GM21367 (cell line): Measurements from ENCODE around the gene ULK1.

Experiments used
- ATAC-seq: cut with Tn5 transposase; IDR thresholded peaks from one replicate; pipeline ENCODE4 v1.9.1; 2021; ENCODE audit not compliant: unreplicated experiment

The ULK1 gene

DNA sequence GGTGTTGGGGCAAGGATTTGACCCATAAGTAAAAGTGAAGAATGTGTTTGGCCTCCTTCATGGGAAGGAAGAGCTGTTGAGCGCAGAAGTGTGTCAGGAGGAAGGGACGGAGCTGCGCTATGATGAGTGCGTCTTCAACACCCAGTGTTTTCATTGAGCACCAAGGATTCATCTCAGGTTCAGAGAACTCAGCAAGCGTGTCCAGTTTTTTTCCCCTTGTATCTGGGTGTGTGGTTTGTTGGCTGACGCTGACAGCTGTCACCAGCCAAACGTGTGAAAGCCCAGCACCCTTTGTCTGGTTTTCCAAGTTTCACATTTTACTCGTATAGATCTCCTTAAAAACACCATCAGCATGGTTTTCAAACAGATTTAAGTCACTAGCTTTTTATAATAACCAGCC lies 67.6 kb downstream of the ULK1 start:
- ATAC-seq, result no peak

DNA sequence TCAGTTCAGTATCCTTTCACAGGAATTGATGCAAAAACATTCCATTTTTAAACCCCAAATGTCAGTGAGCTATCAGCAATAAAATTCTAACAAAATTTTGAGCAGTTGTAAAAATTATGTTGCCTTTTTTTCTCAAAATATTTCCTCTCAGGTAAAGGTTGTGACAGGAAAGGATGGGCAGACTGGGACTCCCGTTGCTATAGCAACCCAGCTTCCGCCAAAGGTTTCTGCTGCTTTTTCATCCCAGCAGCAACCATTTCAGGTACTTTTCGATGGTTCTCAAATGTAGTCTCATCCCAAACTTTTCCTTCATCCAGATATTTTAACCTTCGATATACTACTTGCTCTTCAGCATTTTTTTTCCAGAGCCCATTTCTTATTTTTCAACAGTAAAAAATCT lies 69.0 kb downstream of the ULK1 start:
- ATAC-seq, result no peak

DNA sequence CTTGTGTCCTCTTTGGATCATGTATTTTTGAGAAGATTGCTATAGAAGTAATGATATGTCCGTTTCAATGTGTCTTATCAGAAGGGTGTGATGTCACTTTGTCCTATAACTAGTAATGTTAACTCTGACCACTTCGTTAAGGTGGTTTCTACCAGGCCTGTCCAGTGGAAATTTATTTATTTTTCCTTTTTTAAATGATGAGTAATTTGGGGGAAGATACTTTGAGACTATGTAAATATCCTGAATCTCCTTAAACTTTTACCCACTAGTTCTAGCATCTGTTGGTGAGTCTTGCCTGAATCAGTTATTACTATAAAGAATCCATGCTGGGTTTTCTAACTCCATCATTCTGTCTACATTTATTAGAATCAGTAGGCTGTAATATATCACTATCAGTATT lies 70.7 kb downstream of the ULK1 start:
- no peak for ATAC-seq

DNA sequence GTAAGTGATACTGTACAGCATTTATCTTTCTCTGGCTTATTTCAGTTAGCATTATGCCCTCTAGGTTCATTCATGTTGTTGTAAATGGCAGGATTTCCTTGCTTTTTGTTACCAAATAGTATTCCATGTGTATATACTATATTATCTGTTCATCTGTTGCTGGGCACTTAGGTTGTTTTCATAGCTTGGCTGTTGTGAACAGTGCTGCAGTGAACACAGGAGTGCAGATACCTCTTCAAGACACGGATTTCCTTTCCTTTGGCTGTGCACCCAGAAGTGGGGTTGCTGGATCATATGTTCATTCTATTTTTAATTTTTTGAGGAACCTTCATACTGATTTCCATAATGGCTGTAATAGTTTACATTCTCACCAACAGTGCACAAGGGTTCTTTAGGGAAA lies 76.8 kb downstream of the ULK1 start:
- ATAC-seq, result no peak
